Femur (tissue), 1 donor: Measurements from ENCODE around the gene RETREG1.
A peak's percentile ranks its signal among the peaks of the same experiment; 100 is the strongest.

Experiments
- DNase-seq: peaks from one replicate; pipeline ENCODE4 v3.0.0-alpha.2; 2017

Gene RETREG1

DNA sequence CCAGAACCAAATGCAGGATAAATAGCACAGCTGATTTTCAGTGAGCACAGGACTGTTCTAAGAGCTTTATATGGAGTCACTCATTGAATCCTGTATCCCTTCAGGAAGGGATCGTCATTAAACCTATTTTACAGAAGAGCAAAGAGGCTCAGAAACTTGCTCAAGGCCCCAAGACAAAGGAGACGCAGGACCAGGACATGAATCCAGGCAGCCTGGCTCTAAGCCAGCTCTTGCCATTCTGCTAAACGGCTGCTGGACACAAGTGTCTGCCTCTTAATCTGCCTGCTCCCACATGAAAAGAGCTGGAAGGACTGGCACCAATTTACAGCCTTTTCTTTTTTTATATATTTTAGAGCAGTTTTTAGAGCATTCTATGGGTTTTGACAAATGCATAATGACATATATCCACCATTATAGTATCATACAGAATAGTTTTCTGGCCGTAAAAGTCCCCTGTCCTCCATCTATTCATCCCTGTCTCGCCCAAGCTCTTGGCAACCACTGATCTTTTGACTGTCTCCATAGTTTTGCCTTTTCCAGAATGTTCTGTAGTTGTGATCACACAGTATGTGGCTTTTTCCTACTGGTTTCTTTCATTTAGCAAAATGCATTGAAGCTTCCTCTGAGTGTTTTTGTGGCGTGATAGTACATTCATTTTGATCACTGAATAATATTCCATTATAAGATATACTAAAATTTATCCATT, 37.5 kb downstream of the RETREG1 start:
- peak; percentile 39 for DNase-seq

DNA sequence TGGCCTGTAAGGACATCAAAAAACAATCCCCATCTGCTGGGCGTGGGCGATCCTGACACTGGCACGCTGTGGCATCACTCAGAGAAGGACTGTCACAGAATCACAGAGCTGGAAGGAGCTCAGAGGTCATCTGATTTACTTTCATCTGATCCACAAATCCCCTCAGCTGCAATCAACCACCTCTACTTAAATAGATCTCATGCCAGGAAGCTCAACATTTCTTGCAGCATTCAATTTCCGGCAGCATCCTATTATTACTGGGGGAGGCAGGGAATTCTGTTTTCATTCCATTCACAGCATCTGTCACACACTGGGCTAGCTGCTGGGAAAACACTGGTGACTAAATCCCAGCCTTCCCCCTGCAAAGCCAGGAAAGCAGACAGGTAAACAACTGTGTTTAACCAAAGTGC, 38.3 kb downstream of the RETREG1 start:
- DNase-seq = no peak

DNA sequence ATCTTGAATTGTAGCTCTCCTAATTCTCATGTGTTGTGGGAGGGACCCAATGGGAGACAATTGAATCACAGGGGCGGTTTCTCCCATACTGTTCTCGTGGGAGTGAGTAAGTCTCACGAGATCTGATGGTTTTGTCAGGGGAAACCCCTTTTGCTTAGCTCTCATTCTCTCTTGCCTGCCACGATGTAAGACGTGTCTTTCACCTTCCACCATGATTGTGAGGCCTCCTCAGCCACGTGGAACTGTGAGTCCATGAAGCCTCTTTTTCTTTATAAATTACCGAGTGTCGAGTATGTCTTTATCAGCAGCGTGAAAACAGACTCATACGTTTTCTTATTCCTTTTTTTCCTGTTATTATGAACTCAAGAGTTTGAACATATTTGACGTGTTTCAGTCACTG, 39.1 kb downstream of the RETREG1 start:
- DNase-seq = no peak

DNA sequence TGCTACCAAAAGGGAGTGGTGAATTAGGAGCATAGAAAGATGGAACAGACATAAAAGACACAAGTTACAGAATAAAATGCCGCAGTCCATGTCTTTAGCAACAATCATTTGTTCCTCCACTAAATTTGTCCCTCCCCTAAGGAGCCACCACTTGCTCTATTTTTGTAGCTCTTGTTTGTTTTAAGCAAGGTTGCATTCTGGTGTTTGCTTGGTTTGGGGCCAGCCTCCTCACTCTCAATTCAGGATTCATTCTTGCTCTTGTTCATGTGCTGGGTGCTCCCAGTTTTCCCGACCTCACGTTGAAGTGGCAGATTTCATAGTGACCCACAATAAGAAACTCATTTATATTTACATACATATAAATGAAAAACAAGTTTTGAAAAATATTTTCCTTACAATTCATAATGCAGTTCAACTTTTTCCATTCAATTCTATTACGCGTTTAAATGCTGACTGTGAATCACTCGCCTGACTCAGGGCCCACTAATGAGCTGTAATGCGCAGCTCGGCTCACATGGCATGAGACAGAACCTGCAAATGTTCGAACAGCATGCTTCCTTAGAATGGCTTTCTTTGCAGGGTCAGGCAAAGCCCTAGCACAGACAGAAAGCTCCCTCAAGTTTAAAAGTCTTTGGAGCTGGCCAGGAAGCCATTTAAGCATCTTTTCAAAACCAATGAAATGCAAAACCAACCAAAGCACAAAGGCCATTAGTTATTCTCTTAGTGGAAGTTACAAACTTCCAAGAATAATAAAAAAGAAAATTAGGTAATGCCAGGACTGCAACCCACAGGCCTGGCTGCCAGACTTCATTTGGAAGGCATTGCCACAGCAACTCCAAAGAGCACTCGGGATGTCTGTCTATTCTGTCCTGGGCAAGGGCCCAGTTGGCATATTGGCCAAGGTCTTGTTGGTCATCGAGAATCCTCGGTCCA, 41.7 kb downstream of the RETREG1 start:
- DNase-seq = peak; percentile 45

DNA sequence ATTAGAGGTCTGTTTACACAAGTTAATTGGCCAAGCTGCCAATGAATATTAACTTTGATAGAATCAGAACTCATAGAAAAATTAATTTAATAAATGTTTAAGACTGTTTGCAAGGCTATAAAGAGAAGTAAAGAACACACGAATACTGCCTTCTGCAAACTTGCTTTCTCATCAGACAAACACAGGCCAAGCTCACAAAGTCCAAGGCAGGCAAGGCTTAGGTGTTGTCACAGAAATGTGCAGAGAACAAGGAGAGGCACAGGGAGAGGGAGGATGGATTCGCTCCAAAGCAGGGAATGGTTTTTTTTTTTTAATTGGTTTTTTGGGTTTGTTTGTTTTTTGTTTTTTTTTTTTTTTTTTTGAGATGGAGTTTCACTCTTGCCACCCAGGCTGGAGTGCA, 43.4 kb downstream of the RETREG1 start:
- no peak for DNase-seq

DNA sequence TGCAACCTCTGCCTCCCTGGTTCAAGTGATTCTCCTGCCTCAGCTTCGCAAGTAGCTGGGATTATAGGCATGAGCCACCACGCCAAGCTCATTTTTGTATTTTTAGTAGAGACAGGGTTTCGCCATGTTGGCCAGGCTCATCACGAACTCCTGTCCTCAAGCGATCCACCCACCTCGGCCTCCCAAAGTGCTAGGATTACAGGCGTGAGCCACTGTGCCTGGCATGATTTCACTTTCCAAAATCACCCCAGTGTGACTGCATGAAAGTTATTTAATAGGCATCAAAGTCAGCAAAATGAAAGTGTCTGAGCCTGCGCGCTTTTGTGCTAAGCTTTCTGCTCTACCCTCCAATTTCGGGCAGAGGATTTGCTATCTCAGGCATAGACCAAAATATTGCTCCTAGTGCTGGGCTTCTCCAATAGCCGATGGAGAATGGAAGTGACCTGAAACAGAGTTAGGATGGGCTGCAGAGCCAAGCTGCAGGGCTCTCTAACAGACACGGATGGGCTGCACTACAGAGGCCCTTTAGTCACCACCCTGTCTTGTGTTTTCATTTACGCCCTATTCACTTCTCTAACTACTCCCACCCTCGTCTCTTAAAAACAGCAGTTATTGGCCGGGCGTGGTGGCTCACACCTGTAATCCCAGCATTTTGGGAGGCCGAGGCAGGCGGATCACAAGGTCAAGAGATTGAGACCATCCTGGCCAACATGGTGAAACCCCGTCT, 44.3 kb downstream of the RETREG1 start:
- no peak for DNase-seq

DNA sequence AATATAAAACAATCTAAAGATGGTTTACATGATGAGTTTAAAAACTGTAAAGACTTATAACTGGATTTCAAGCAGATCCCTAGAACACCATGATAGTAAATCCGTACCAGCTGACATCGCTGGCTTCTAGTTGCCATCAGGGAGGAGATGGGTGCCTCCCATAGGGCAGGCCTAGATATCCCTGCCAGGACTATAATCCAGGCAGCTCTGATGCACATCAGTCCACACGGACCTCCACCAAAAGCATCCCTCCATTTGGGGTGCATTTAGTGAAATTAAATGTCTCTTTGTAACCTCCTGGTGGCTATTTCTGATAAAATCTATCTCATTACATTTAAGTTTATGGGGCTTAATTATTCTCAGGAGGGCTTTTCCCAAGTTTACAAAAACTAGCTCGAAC, 45.8 kb downstream of the RETREG1 start:
- DNase-seq = no peak

DNA sequence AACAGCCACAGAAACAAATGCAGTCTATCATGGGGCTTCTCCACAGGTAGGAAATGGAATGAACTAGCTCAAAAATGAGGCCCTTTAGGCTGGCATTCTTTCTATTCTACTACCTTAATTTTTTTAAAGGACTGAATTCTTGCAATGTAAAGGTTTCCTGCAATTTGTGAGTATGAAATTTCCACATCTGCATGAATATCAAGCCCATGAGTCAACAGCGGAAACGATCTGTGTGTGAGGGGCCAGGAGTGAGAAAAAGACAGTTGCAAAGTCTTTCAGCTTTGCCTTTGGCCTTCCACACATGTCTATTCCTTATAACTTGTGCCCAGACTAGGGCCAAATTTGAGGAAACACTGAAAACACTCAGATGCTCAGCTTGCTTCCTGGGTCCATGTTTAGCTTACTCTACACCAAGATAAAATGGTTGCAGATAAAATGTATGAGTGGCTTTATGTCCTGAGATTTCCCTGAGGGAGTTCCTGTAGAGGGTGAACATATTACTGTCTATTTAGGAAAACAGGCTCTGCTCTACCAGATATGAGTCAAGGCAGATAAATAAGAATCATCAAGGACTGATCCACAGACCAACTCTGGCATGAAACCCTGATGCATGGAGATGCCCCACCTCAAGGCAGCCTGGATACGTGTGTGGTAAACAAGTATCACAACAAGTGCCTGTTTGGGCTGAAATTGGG, 46.5 kb downstream of the RETREG1 start:
- no peak for DNase-seq

DNA sequence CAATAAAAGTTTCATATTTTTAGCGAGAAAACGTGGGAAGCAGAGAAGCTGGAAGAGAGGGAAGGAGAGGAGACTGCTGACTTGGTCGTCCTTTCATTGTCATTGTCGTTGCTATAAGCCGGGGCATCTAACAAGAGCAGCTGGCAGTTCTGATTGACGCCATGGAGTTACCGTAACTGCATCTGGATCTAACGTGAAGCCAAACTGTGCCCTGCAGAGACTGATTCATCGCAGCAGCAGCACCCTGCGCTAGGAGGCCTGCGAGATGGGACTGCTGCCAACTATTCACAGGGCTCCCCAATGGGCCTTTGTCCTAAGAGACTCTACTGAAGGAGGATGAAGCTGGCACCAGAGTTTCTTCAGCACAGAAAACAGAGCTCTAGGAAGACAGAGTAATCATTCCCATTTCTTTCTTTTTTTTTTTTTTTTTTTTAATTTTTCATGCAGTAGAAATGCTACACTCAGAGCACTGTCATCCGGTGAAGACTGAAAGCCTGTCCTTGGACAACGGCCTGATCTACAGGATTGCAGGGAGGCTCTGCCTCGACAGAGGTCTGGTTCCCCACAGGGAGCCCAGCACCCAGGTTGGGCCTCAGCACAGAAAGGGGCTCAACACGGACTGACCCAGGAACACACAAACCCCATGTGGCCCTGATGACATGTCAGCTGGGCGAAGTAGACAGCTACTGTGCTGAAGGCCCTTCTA, 47.8 kb downstream of the RETREG1 start:
- DNase-seq = no peak

DNA sequence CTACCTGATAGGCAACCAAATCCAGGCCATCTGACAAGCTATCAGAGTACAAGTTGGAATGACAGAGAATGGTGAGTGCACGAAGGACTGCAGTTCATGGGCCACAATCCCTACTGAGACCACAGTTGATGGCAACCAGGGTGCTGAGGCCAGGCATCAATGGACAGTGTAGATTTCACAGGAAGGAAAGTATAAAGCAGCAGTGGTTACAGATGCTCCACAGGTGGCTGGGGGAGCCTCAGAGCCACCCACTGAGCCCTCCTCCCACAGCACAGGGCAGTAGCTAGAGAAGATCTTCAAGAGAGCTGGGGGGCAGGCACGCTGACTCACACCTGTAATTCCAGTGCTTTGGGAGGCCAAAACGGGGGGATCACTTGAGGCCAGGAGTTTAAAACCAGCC, 49.4 kb downstream of the RETREG1 start:
- DNase-seq = no peak

DNA sequence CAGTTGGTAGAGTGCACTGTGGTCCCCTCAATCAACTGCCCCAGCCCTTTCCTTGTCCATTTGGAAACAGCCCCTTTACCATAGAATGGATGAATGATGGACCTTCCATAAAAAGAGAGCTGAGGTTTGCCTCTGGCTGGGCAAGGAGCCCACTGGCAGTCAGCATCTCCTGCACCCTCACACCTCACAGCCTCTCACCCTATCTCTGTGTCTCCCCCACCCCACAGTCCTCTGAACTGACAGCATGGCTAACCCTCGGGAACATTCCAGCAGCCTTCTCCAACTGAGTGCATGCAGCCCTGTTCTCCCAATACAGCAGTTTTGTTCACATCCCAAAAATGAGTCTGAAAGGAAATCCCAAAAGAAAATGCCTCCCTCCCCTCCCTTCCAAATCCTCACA, 51.7 kb downstream of the RETREG1 start:
- no peak for DNase-seq

DNA sequence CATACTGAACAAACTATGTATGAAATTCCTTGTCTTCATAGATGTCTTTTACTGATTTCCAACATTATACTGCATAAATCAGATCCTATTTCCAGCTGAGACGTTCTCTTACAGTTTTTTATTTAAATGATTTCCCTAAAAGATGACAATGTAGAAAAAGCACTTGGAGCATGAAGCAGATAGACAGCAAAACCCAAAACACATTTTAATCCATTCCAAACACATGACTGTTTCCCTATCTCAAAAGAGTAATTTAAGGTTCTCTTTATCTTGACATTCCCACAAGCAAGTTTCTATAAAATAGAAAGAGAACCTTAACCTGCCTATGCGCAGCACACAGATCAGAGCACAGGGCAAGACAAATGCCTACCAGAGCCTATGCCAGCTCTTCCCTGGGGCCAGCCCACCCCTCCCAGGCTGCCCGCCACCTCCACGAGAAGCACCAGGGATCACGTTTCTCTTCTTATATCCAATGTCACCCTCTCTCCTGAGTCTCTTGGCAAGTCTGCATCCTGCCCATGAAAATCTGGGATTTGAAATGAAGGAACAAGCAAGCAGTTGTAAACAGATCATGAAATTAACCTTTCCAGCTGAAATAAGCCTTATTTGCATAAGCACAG, 52.4 kb downstream of the RETREG1 start:
- no peak for DNase-seq

DNA sequence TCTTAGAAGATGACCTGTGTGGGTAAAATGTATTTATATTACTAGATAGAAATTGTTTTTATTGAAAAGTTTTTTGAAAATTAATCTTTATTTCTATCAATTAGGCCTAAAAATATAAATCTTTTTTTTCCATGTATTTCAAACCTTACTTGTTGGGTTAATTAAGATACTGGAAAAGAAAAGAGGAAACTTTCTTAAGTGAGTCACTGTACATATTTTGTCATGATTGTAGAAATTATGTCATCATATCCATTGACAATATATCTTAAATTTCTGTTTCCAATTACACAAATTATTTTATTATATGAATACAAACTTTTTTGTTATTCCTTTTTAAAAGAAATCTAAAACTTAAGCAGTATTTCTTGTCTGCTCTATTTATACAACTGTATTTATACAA, 53.1 kb downstream of the RETREG1 start:
- no peak for DNase-seq

DNA sequence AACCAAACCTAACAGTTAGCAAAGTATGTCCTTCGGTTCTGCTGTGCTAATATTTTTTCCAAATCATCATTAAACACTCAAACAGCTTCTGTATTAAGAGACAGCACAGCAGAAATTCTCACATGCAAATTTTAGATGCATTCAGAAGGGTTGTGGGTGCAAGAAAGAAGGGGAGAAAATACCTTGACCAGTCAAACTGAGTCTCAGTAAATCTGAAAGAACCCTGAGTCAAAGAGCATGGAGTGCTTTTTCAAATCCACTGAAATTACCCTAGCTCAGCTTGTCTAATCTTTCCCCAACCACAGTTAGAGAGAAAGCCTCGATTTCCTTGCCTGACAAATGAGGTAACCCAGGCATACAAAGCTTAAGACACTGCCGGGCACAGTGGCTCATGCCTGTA, 55.1 kb downstream of the RETREG1 start:
- DNase-seq = no peak

DNA sequence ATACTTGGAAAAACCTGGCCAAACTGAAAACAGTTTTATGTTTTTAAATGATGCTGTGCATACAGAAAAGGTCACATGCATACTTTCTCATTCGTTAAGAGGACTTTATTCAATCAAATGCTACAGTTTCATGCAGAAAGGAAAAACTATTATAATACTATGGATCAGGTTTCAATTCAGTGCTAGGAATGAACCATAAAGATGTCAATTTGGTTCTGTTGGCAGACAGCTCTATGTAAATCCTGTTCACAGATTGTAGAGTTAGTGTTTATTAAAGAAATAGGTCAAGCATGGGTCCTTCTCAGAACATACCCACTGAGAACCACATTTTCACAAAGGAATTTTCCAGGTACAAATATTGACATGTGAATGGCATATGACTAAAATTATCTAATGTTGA, 57.1 kb downstream of the RETREG1 start:
- DNase-seq = no peak

DNA sequence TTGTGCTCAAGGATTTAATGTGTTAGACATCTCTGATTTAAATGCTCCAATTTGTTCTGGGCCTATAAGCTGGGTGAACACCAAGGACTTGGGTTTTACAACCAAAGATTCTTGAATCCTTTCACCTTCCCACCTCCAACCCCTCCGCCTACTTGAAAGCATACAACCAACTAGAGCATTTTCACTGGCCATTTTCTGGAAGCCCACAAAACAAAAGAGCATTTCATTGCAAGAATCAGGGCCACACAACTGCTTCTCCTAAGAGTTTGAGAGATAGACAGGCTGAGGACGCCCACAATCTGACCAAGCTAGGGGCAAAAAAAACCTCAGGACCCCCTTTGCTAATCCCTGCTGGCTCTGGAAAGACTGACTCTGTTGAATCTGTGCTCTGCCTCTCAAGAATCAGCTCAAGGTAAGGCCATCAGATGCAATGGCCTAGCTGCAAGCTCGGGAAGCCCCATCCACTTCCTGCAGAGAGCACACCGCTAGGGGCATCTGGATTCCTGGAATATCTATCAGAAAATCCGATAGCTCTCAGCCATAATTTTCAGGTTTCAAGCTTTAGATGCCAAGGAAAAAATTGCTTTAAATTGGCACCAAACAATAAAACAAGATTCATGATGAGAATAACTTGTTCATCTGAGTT, 57.7 kb downstream of the RETREG1 start:
- DNase-seq = no peak

DNA sequence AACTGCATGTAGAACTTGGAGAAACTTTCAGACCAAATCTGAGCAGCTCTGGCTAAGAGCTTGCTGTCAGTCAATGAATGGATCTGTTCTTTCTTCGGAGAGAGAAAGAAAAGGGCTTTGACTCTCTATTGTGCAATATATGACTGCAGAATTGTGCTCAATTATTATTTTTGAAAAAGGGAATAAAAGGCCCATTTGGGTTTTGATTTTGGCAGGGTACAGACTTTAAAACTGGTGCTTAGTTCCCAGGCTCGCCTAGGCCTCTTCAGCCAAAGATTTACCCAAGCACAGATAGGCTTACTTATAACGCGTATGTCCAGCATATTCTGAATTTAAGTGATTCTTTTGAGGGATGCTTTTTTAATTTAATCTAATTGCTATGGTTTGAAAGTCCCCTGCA, 59.3 kb downstream of the RETREG1 start:
- DNase-seq = no peak

DNA sequence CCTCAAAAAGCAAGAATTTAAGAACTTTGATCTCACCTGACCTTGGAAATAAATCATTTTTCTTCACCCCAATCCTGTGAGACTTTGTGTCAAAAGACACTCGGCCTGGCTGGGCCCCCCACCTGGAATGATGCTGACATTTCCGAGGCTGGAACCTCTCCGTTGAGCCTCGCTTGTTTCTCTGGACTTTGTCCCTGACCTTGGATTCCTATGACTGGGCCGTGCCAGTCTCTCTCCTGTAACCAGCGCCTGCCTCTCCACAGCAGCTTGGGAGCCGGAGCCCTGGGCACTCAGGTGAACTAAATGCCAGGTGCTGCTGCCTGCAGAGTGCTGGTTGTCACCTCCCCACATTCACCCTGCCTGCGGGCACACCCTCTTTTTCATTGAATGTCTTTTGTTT, 62.7 kb downstream of the RETREG1 start:
- DNase-seq = no peak

DNA sequence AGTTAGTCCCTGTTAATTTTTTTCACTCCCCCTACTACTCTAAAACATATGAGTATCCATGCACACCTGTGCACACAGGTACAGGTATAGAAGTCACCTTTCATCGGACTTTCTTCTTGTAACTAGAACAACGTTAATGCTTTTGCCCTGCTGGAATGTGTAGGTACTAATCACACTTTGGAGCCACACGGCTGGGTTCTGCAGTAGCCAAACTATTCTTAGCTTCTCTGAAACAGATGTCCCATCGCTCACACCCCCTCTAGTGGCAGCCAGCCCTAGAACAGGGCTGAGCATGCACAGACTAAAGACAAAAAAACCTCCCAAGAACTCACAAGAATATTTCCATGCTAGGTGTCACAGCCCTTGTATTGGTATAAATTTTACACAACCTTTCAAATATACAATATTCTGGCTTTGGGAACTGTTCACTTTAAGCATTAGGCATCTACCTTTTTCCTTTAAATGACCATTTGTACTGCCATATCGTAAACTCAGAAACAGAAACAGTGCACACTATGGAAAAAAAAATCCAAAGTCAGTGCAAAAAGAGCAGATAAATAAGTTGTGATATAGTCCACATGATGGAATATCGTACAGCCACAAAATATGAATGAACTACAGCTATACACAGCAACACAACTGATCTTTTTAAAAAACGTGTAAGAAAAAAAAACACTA, 64.0 kb downstream of the RETREG1 start:
- peak; percentile 80 for DNase-seq

DNA sequence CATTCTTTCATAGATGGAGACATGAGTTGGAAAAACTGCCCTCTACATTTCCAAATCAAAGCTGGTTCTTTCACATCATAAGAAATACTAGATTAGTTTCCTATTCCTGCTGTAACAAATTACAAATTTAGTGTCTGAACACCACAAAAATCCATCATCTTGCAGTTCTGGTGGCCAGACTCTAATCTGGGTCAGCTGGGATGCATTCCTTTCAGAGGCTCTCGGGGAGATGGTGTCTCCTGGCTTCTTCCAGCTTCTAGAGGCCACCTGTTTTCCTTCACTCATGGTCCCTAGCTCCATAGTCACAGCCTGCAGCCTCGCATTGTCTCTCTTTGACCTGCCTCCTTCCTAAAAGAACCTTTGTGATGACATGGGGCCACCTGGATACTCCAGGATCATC, 65.2 kb downstream of the RETREG1 start:
- no peak for DNase-seq
